HG03103 (cell line): ENCODE results near the gene MRPS6.

Source experiments
- ATAC-seq: cut with Tn5 transposase; IDR thresholded peaks from one replicate; pipeline ENCODE4 v1.9.1; 2021; ENCODE audit warnings: low read depth; ENCODE audit not compliant: unreplicated experiment

MRPS6 gene

DNA sequence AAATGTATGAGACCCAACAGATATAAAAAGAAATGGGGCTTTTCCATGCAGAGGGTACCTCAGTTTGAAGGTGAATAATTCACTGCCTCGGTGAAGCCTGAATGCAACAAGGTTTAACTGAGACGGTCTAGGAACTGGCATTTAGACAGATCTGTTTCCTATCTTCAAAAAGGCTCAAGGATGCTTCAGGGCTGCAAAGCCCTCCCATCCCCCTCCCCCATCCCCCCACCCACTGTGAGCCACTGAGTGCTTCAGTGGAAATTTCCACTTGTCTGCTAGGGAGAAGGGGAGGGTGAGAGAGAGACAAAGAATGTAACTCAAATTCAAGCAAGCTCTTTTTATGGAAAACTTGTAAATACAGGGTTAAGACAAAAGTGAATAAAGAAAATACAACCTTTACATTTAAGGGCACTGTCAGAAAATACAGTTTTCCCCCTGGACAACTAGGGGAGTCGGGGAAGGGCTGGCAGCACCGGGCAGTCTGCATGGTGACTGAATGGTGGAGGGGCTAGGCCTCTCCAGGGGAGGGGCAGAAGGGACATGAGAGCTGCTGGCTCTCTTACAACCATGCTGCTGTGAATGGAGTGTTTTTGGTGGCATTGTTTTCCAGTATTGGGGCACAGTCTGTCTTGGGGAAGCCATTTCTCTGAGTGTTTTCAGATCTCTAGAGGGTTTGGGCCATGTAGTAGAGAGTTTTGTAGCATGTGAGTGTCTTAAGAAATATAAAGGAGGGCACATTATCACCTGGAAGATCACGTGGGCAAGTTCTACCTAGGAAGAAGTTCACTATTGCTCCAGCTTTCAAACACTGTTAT, 56.7 kb downstream of the MRPS6 start:
- no peak for ATAC-seq

GRCh38 chr21:34130716-34130985, 57.3 kb downstream of the MRPS6 start:
- no peak for ATAC-seq

GRCh38 chr21:34131586-34131985, 58.2 kb downstream of the MRPS6 start:
- no peak for ATAC-seq

DNA sequence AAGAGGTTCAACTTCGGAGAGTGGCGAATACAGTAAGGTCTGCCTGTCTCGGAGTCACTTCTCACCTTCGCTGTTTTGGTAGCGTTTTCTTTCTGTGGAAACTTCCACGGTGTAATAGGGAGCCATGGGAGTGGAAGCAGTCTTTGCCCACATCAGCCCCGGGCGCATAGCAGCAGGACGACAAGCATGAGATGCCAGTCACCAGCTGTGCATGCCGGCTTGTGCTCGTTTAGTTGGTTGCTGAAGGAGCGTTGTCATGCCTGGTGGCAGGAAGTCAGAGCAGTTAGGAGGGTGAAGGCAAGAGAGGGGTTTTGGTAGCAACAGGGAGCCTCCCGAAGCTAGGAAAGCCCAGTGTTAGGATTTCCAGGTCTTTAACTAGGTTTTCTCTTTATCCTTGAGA, 58.8 kb downstream of the MRPS6 start:
- ATAC-seq = no peak

GRCh38 chr21:34132926-34133325, 59.5 kb downstream of the MRPS6 start:
- no peak for ATAC-seq

- ATAC-seq = no peak
These were observed 60.0 kb downstream of the MRPS6 start for GRCh38 chr21:34133392-34133791.

- ATAC-seq = no peak
These were observed 60.4 kb downstream of the MRPS6 start for GRCh38 chr21:34133802-34134201.

GRCh38 chr21:34135330-34135729, 62.0 kb downstream of the MRPS6 start:
- no peak for ATAC-seq

DNA sequence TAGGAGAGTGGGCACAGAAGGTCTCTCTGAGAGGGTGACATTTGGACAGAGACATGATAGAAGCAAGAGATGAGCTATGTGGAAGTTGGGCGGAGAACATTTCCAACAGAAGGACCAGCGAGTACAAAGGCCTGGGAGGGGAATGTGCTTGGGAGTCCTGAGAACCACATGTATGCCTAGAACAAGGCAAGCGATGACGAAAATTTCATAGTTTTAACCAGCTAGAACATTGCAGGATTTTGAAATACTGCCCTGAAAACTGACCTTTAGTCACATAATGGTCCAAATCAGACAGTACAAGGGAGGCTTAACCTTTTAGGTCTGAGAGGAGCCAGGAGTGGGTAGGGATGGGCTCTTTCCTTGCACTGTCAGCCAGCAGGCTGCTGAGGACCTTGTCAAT, 68.0 kb downstream of the MRPS6 start:
- no peak for ATAC-seq

DNA sequence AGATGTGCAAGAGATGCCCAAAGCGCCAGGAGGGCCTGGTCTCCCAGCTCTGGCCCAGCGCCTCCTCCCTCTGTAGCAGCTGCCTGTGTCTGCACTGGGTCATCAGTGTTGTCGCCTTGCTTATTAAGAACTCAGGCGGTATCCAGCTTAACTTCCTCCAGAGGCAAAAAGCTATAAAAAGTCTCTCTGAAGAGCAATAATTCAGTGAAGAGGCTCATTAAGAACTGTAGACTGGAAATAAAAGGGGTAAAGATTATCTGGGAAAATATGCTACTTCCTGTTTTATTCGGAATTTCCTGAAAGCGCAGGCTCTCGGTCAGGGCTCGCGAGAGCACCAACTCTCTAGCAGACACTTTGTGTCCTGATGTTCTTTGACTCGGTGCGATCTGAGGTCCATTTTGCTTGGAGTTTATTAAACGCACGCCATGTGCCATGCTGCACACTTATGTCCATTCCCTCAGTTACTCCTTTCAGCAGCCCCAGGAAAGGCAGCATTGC, 70.4 kb downstream of the MRPS6 start:
- ATAC-seq = no peak

GRCh38 chr21:34144224-34144623, 70.8 kb downstream of the MRPS6 start:
- ATAC-seq = no peak

- ATAC-seq = no peak
These were observed 74.5 kb downstream of the MRPS6 start for GRCh38 chr21:34147792-34148418.

GRCh38 chr21:34148419-34148804, 75.0 kb downstream of the MRPS6 start:
- ATAC-seq = no peak

DNA sequence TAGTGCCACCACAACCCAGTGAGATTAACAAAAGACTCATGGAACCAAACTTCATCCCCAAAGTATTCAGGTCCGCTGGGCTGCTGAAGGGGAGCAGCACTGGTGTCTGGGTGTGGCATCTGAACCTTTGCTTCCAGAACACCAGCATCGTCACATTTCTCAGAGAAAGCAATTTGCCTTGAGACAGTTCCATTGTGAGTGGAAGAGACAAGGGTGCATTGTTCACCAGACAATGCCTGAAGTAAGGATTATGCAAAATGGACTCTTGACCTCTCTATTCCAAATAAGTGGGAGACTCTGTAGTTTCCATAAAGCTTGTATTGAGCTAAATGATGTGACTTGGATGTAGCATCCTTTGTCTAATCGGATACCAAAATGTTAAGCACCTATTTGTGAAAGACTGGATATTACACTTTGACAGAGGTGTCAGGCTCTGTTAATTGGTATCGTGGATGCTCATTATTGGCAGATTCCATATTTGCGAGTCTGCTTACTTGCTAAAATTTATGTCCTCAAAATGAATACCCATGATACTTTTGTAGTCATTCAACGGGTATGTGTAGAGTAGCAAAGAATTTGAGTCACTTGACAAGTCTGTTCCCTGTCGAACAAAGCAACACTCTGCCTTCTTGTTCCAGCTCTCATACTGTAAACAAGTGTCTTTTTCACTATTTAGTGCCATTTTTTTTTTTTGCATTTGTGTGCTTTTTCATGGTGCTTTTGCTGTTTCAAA, 75.6 kb downstream of the MRPS6 start:
- ATAC-seq = no peak

- ATAC-seq = no peak
These were observed 79.1 kb downstream of the MRPS6 start for GRCh38 chr21:34152500-34152899.

- ATAC-seq = no peak
These were observed 81.5 kb downstream of the MRPS6 start for GRCh38 chr21:34154878-34155277.

DNA sequence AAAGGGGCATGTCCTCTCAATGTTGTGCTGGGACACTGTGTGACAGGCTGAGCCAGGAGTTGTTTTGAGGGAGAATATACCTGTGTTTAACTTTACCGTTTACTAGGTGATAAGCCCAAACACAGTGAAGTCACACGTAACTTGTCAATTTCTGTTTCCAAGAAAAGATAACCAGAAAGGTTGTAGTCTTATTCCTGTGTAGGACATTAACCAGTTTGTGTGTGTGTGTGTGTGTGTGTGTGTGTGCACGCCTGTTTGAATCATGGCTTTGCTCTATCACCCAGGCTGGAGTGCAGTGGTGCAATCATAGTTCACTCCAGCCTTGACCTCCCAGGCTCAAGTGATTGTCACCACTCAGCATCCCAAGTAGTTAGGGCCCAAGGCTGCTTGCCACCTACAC, 83.6 kb downstream of the MRPS6 start:
- no peak for ATAC-seq

GRCh38 chr21:34157521-34157920, 84.1 kb downstream of the MRPS6 start:
- ATAC-seq = no peak

DNA sequence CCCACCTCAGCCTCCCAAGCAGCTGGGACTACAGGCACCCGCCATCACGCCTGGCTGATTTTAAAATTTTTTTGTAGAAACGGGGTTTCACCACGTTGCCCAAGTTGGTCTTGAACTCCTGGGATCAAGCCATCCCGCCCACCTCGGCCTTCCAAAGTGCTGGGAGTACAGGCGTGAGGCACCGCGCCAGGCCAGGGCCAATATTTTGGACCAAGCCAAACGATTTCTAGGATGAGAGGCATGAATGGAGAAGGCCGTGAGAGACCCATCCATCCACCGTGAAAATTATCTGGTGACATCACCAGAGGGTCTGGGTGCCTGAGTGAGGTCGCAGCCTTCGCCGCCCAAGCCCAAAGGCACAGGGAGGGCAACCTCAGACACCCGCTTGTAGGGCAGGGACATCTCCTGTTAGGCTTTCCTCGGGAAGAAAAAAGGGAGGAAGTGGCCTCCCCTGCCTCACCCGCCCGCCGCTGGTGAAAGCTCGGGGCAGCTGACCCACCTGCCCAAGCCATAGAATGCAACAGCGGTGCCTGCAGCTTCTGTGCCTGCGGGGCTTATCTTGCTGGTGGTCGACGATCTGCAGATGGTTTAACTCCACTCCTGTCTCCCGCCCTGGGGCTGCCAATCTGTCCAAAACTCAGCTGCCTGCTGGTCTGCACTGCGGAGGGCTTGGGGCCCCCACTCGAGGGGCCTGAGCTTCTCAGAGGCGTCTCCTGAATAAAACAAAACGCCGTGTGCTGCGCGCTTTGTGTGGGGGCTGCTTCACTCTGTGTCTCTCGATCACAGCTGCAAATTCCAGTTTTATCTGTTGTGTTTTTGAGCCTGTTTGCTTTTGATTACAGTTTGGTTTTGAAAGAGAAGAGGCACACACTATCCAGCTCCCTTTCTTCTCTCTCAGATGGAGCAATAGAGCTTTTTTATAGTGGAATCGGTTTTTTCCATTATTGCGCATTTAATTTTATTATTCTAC, 85.8 kb downstream of the MRPS6 start:
- no peak for ATAC-seq

DNA sequence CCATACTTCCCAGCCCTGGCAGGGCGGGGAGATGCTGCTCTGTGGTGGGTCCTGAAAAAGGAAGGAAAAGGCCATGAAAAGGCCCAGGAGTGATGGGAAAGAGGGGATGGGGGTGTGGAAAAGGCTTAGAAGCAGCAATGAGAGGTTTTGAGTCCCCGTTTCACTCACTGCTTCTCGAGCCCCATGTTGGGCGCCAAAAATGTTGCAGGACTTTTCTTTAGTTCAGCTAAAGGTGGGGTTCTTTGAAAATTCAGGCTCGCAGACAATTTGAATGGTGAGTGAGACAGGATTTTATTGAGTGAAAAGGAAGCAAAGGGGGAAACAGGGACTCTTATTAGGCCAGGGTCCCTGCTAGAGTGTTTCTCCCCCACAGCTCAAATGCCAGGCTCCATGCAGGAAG, 93.1 kb downstream of the MRPS6 start:
- ATAC-seq = no peak

- no peak for ATAC-seq
These were observed 97.5 kb downstream of the MRPS6 start for GRCh38 chr21:34170886-34171285.
